ENCODE data around the gene MYO1C. TPM values are rescaled to one million over a fixed set of nuclear protein-coding genes. Genes with fewer than 3 reads are reported as not detected.
A peak's percentile ranks its signal among the peaks of the same experiment; 100 is the strongest.

Gene MYO1C
- total and polyA plus RNA-seq, 2 of the 8 experiments (the other 6 are each of a cell fraction or from before 2014, with no cell fraction given): 40.1 to 78.6 TPM

DNA sequence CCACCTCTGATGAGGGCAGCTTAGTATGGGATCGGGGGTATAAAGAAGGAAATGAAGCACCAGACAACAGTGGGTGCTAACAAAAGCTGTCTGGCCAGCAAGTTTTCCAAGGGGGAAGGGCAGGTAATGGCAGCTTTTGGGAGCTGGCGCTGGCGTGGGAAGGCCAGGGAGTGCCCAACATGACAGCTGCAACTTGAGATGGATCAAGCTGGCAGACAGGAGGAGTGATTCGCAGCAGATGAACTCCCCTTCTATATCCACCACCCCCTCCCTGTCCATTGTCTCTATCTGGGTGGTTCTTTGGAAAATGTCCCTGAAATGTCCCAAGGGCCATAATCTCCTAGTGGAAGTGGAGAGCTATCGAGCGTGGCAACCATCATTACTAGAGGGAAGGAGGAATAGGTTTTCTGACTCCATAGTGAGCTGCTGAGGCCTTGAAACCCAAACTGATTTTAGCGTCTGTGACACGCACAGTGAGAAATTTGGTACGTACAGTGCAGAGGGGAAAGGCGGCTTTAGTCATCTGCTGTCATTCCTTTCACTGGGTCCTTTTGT lies 28.7 kb upstream of the MYO1C start:
- 89% methylated on average over 10 of the region's 10 CpGs; no CpG with 5 or more reads in 1 of the 2 experiments for WGBS, 2 experiments (ENCODE audit: extremely low coverage in 1 of 2, insufficient coverage in 1 of 2, insufficient read length in 1 of 2, insufficient replicate concordance in 2 of 2, low coverage in 1 of 2, low lambda C conversion rate in 2 of 2, missing lambda C conversion rate in 1 of 2)
- H2BK20ac ChIP-seq (ENCODE audit: low read length): no peak overlapping the region
- ChIA-PET CTCF (ENCODE audit: partially characterized antibody) (interaction anchor here (0.7 to 4.3 kb wide), 7 partner anchors 11 to 155 kb away, joined by 3 to 52 read pairs (median 4); partner anchors contain the start of genes CRK and MYO1C), POLR2A (ENCODE audit: partially characterized antibody) (interaction anchor here (1.5 to 4.4 kb wide), 2 partner anchors 11 to 129 kb away, joined by 3 to 22 read pairs; no protein-coding TSS in a partner anchor)
- FAIRE-seq (no peak), DNase-seq (ENCODE audit: low read depth in 1 of 2, low spot score in 2 of 2) (no peak)
- H3K79me1 ChIP-seq (ENCODE audit: low read depth, low read length): 0 out of 2 replicates have a peak, but pooled peaks cover 5% of the 10 kb centered on the region
- no peaks in the 10 kb centered on the region for H3K9me3 ChIP-seq (ENCODE audit: insufficient read depth in 2 of 2, low read depth in 1 of 2, low read length in 1 of 2)
- no peak overlapping the region for H2BK120ac ChIP-seq (replicated peaks; ENCODE audit: low read depth, low read length)
- no peaks in the 10 kb centered on the region for H3K79me2 ChIP-seq (ENCODE audit: control insufficient read depth in 1 of 2, insufficient read depth in 2 of 2, low read length in 2 of 2)
- no peak overlapping the region for H3K4ac ChIP-seq (replicated peaks; ENCODE audit: insufficient read length, low read depth, low read length)
- H3K23me2 ChIP-seq (ENCODE audit: low read depth, low read length): peaks cover 2% of the 10 kb centered on the region; the same call in 1 of the 2 replicates
- no peak overlapping the region for H2AFZ ChIP-seq (ENCODE audit: low read length)
- H4K5ac ChIP-seq (ENCODE audit: insufficient read length, low read depth, low read length): no peak overlapping the region
- H2AK5ac ChIP-seq (ENCODE audit: low read depth, low read length): no peak overlapping the region
- no peak overlapping the region for H4K91ac ChIP-seq (replicated peaks; ENCODE audit: insufficient read length, low read length)
- no peak overlapping the region for H2BK15ac ChIP-seq (ENCODE audit: low read length)
- H3K18ac ChIP-seq (ENCODE audit: extremely low read depth, low read length): no peak overlapping the region
- H4K20me1 ChIP-seq (replicated peaks in 1 of 2; ENCODE audit: control insufficient read depth in 1 of 2, insufficient read depth in 2 of 2, low read length in 2 of 2): peaks cover 2 to 3% of the 10 kb centered on the region in 2 experiments
- peaks cover 0 to 13% (median 1%) of the 10 kb centered on the region in 4 experiments; a peak in 2 of 8 replicates for H3K36me3 ChIP-seq (ENCODE audit: control insufficient read depth in 2 of 4, insufficient read depth in 4 of 4, low read length in 3 of 4)
- no peak overlapping the region for H2BK12ac ChIP-seq (ENCODE audit: low read depth, low read length)
- no peaks in the 10 kb centered on the region for H3K27me3 ChIP-seq (replicated peaks in 1 of 4; ENCODE audit: control insufficient read depth in 3 of 4, extremely low read depth in 1 of 4, insufficient read depth in 3 of 4, low read length in 3 of 4)
- H3K4me1 ChIP-seq (replicated peaks in 1 of 4; ENCODE audit: control insufficient read depth in 3 of 4, insufficient read depth in 4 of 4, low read length in 3 of 4): no peaks in the 10 kb centered on the region; a peak in 1 of 7 replicates
- TF ChIP-seq RXRA (IDR thresholded peaks at IDR 0.05; ENCODE audit: insufficient read depth, low read depth, low read length): no peak
- 0 out of 3 replicates have a peak, but pooled peaks of 1 of the 2 experiments have one; percentile 20 for TF ChIP-seq POLR2A (IDR thresholded peaks at IDR 0.05; ENCODE audit: control extremely low read depth in 1 of 2, low read depth in 2 of 2, low read length in 2 of 2)
- no peak for TF ChIP-seq RFX5 (IDR thresholded peaks at IDR 0.05; ENCODE audit: borderline replicate concordance, low read depth, low read length)
- no peak for TF ChIP-seq SRF (IDR thresholded peaks at IDR 0.05; ENCODE audit: low read depth, low read length)
- TF ChIP-seq POU5F1 (IDR thresholded peaks at IDR 0.05; ENCODE audit: low read depth, low read length): no peak
- no peak for TF ChIP-seq SAP30 (IDR thresholded peaks at IDR 0.05; ENCODE audit: insufficient read depth, insufficient replicate concordance, low read length)
- no peak for TF ChIP-seq KDM1A (IDR thresholded peaks at IDR 0.05; ENCODE audit: borderline replicate concordance, low read length)
- no peak for TF ChIP-seq HDAC2 (IDR thresholded peaks at IDR 0.05; ENCODE audit: borderline replicate concordance in 1 of 2, low read depth in 2 of 2, low read length in 2 of 2)
- TF ChIP-seq CHD2 (IDR thresholded peaks at IDR 0.05; ENCODE audit: low read length): no peak
- TF ChIP-seq POLR2AphosphoS5 (IDR thresholded peaks at IDR 0.05; ENCODE audit: low read depth, low read length): 0 out of 2 replicates have a peak, but pooled peaks have one; percentile 13
- H3K56ac ChIP-seq (replicated peaks; ENCODE audit: insufficient read length, low read depth, low read length): no peak overlapping the region
- no peak overlapping the region for H3K4me2 ChIP-seq (ENCODE audit: insufficient read depth in 1 of 2, low read depth in 2 of 2, low read length in 2 of 2)
- H3K9ac ChIP-seq (replicated peaks in 1 of 4; ENCODE audit: extremely low read depth in 1 of 4, low read depth in 3 of 4, low read length in 3 of 4): no peak overlapping the region
- no peak overlapping the region for H3K14ac ChIP-seq (ENCODE audit: insufficient read length)
- H3K4me3 ChIP-seq (ENCODE audit: extremely low read depth in 1 of 4, insufficient read depth in 2 of 4, low read depth in 3 of 4, low read length in 4 of 4): no peak overlapping the region
- no peak overlapping the region for H3K23ac ChIP-seq (ENCODE audit: insufficient read length)
- H3K27ac ChIP-seq (ENCODE audit: low read depth, low read length): no peak overlapping the region
- H4K8ac ChIP-seq (ENCODE audit: extremely low read depth, insufficient read depth, low read length): no peak overlapping the region
- H2BK5ac ChIP-seq (ENCODE audit: low read depth, low read length): no peak overlapping the region
